Cerebellar nuclear complex (tissue), 1 donor: Measurements from ENCODE around the gene ELL.
A peak's percentile ranks its signal among the peaks of the same experiment; 100 is the strongest.

ENCODE experiments used
- DNase-seq, 2 experiments: peaks; one replicate each; lab custom pipeline; 2025; lab: John Stamatoyannopoulos, UW

The ELL gene

GRCh38 chr19:18433735-18434398 is 88.0 kb downstream of the ELL start:
- no peak for DNase-seq

GRCh38 chr19:18433015-18433691 is 88.7 kb downstream of the ELL start:
- DNase-seq, result no peak

GRCh38 chr19:18432275-18433014 is 89.4 kb downstream of the ELL start:
- DNase-seq, result no peak

GRCh38 chr19:18431351-18432197 is 90.3 kb downstream of the ELL start:
- no peak for DNase-seq

GRCh38 chr19:18430417-18431144 is 91.3 kb downstream of the ELL start:
- DNase-seq, result no peak

- DNase-seq, result no peak
These were observed 92.0 kb downstream of the ELL start for GRCh38 chr19:18429717-18430416.

- DNase-seq, result peak in 1 of 2 experiments; percentile 35
These were observed 92.8 kb downstream of the ELL start for GRCh38 chr19:18428787-18429674.

- no peak for DNase-seq
These were observed 93.6 kb downstream of the ELL start for GRCh38 chr19:18428173-18428786.

- no peak for DNase-seq
These were observed 94.1 kb downstream of the ELL start for GRCh38 chr19:18427743-18428113.

GRCh38 chr19:18427080-18427742 is 94.7 kb downstream of the ELL start:
- no peak for DNase-seq

- no peak for DNase-seq
These were observed 95.5 kb downstream of the ELL start for GRCh38 chr19:18426416-18426767.

- no peak for DNase-seq
These were observed 96.1 kb downstream of the ELL start for GRCh38 chr19:18425515-18426415.

- DNase-seq, result no peak
These were observed 96.9 kb downstream of the ELL start for GRCh38 chr19:18424890-18425514.

- no peak for DNase-seq
These were observed 97.6 kb downstream of the ELL start for GRCh38 chr19:18424122-18424889.

GRCh38 chr19:18423258-18424020 is 98.4 kb downstream of the ELL start:
- no peak for DNase-seq
